HepG2 (cell line): ENCODE data around the gene LOXL3. TPM values are rescaled to one million over a fixed set of nuclear protein-coding genes. Genes with fewer than 3 reads are reported as not detected.
A peak's percentile ranks its signal among the peaks of the same experiment; 100 is the strongest.

Experiments
- ELF4 ChIP-seq: sonication (generic); formaldehyde crosslinking; IDR thresholded peaks from 2 replicates; pipeline ENCODE4 v1.5.0; 2020; ENCODE audit warnings: missing genetic modification reagents, mild to moderate bottlenecking, moderate library complexity, borderline replicate concordance
- FOXK1 ChIP-seq: sonication (generic); formaldehyde crosslinking; IDR thresholded peaks from 2 replicates; pipeline ENCODE4 v1.4.0; 2020; ENCODE audit warnings: low read depth, missing genetic modification reagents, borderline replicate concordance
- GABPB1 ChIP-seq: IDR thresholded peaks from 2 replicates; pipeline ENCODE4 v1.6.1; 2016; ENCODE audit warnings: mild to moderate bottlenecking, missing genetic modification reagents, moderate library complexity, missing compliant biosample characterization
- GMEB2 ChIP-seq: IDR thresholded peaks from 2 replicates; pipeline ENCODE4 v1.6.1; 2016; ENCODE audit warnings: missing biosample characterization, missing genetic modification reagents, low read depth
- HCFC1 ChIP-seq: fragments of 150-350 bp; IDR thresholded peaks from 2 replicates; pipeline ENCODE4 v1.6.1; 2014; ENCODE audit warnings: low read depth, low read length
- HMG20B ChIP-seq: conservative IDR thresholded peaks from 2 replicates; pipeline ENCODE4 v1.6.1; 2016; ENCODE audit warnings: missing genetic modification reagents, missing compliant biosample characterization
- MTA1 ChIP-seq: sonication (generic); formaldehyde crosslinking; IDR thresholded peaks from 2 replicates; pipeline ENCODE4 v1.4.0; 2020; ENCODE audit warnings: missing genetic modification reagents, mild to moderate bottlenecking, borderline replicate concordance
- NR2F6 ChIP-seq, 2 experiments: IDR thresholded peaks; 2 replicates each; pipeline ENCODE4 v1.6.1; 2016; ENCODE audit warnings: antibody characterized with exemption in 1 of 2, mild to moderate bottlenecking in 1 of 2
- PHF8 ChIP-seq: sonication (generic); formaldehyde crosslinking; IDR thresholded peaks from 2 replicates; pipeline ENCODE4 v1.5.0; 2020; ENCODE audit warnings: missing genetic modification reagents
- REST ChIP-seq, 2 experiments: IDR thresholded peaks; 2 replicates each; pipeline ENCODE4 v1.6.1; 2011 to 2012; ENCODE audit warnings: low read length in 2 of 2, borderline replicate concordance in 1 of 2, low read depth in 1 of 2, mild to moderate bottlenecking in 1 of 2, moderate library complexity in 1 of 2
- SIX1 ChIP-seq: sonication (generic); formaldehyde crosslinking; IDR thresholded peaks from 2 replicates; pipeline ENCODE4 v1.4.0; 2020; ENCODE audit warnings: missing genetic modification reagents, borderline replicate concordance
- SKIL ChIP-seq: sonication (generic); formaldehyde crosslinking; IDR thresholded peaks from 2 replicates; pipeline ENCODE4 v1.8.0; 2022; ENCODE audit warnings: missing genetic modification reagents, mild to moderate bottlenecking, moderate library complexity, borderline replicate concordance
- ZBTB21 ChIP-seq: sonication (generic); formaldehyde crosslinking; IDR thresholded peaks from 2 replicates; pipeline ENCODE4 v1.4.0; 2020; ENCODE audit warnings: missing genetic modification reagents
- ZGPAT ChIP-seq: IDR thresholded peaks from 2 replicates; pipeline ENCODE4 v1.6.1; 2016; ENCODE audit warnings: mild to moderate bottlenecking
- ZNF558 ChIP-seq: sonication (generic); formaldehyde crosslinking; IDR thresholded peaks from 2 replicates; pipeline ENCODE4 v1.9.0; 2022; ENCODE audit warnings: mild to moderate bottlenecking, missing genetic modification reagents, borderline replicate concordance
- ZNF792 ChIP-seq: IDR thresholded peaks from 2 replicates; pipeline ENCODE4 v1.6.1; 2016
- polyA plus RNA-seq, 8 experiments: library from polyadenylated mRNA; depleted of rRNA in 3 of 8; stranded (reverse) in 7 of 8; unstranded in 1 of 8; fragments of >200 nt; fragmentation: Illumina TruSeq in 4 of 8; extraction: Trizol in 4 of 8; gene quantifications; 2 replicates each; pipeline versions ENCODE4 v1.2.1 to v1.2.3, GENCODE V29; 2011 to 2016; ENCODE audit warnings: low read depth in 4 of 8, missing spikeins in 1 of 8, mixed read lengths in 1 of 8; ENCODE audit not compliant: insufficient read depth in 1 of 8
- total RNA-seq, 5 experiments: library from RNA; depleted of rRNA; stranded (reverse); fragments of >200 nt; fragmentation: Illumina TruSeq; extraction: Trizol; gene quantifications; 2 replicates each; pipeline ENCODE4 v1.2.3, GENCODE V29; 2016; ENCODE audit warnings: low read depth in 1 of 5

The LOXL3 gene
- total and polyA plus RNA-seq, 2 of the 13 experiments (the other 11 are each of a cell fraction or from before 2014, with no cell fraction given): 0.55 to 6.5 TPM

GRCh38 chr2:74502720-74503505 is 50.8 kb downstream of the LOXL3 start (continued):
- 0 out of 2 replicates have a peak, but pooled peaks have one; percentile 29 for TF ChIP-seq ZNF558 (CRISPR knock-in tag)
- TF ChIP-seq SIX1 (CRISPR knock-in tag): no peak
- peak in 1 of 2 experiments; percentile 28; a peak in 1 of 4 replicates for TF ChIP-seq REST (IDR thresholded peaks at IDR 0.05; ENCODE audit: borderline replicate concordance in 1 of 2, low read depth in 1 of 2, low read length in 2 of 2)
- no peak for TF ChIP-seq NR2F6 (IDR thresholded peaks at IDR 0.05)
- peak; percentile 75 for TF ChIP-seq NR2F6 (CRISPR knock-in tag; IDR thresholded peaks at IDR 0.05)
- TF ChIP-seq GABPB1 (CRISPR knock-in tag): peak; percentile 92
- no peak for TF ChIP-seq HMG20B (CRISPR knock-in tag)
- no peak for TF ChIP-seq GMEB2
- TF ChIP-seq ZNF792 (CRISPR knock-in tag): peak; percentile 19; the same call in 1 of the 2 replicates
- peak; percentile 57 for TF ChIP-seq PHF8 (CRISPR knock-in tag)
- no peak for TF ChIP-seq ZBTB21 (CRISPR knock-in tag)
- peak; percentile 71; the same call in 1 of the 2 replicates for TF ChIP-seq SKIL (CRISPR knock-in tag)
- TF ChIP-seq FOXK1: 0 out of 2 replicates have a peak, but pooled peaks have one; percentile 15
- peak; percentile 57 for TF ChIP-seq ZGPAT (CRISPR knock-in tag)
- TF ChIP-seq HCFC1: no peak
- TF ChIP-seq MTA1 (CRISPR knock-in tag): peak; percentile 89; the same call in 1 of the 2 replicates
- peak; percentile 88; the same call in 1 of the 2 replicates for TF ChIP-seq ELF4 (CRISPR knock-in tag)
